Endothelial cell of umbilical vein (primary cell): Measurements from ENCODE around the gene TCHP.

ENCODE experiments used
- CTCF ChIP-seq, 2 donors: IDR thresholded peaks; 1 replicate in 1 of 2; 2 replicates in 1 of 2; pipeline ENCODE4 v1.5.1; 2011; ENCODE audit warnings: low read length in 2 of 2, mild to moderate bottlenecking in 2 of 2, moderate library complexity in 2 of 2, control low read depth in 1 of 2, inconsistent platforms in 1 of 2, low read depth in 1 of 2; ENCODE audit not compliant: insufficient read depth in 1 of 2; ENCODE audit errors: extremely low read depth in 1 of 2
- EZH2 ChIP-seq: IDR thresholded peaks from 2 replicates; pipeline ENCODE4 v1.6.1; 2012; ENCODE audit warnings: borderline replicate concordance, low read depth, mild to moderate bottlenecking, moderate library complexity, low read length, inconsistent platforms; ENCODE audit not compliant: severe bottlenecking
- GATA2 ChIP-seq: IDR thresholded peaks from 2 replicates; pipeline ENCODE4 v1.7.0; 2011; ENCODE audit warnings: low read depth, mild to moderate bottlenecking, moderate library complexity, mixed read lengths, low read length; ENCODE audit not compliant: insufficient read length, insufficient read depth
- JUN ChIP-seq: IDR thresholded peaks from 2 replicates; pipeline ENCODE4 v1.6.1; 2011; ENCODE audit warnings: borderline replicate concordance, low read depth; ENCODE audit not compliant: insufficient read length, insufficient read depth
- MAX ChIP-seq: IDR thresholded peaks from 2 replicates; pipeline ENCODE4 v1.6.1; 2011; ENCODE audit not compliant: insufficient read depth, insufficient read length
- POLR2A ChIP-seq: IDR thresholded peaks from 2 replicates; pipeline ENCODE4 v1.6.1; 2012; ENCODE audit warnings: low read depth, mild to moderate bottlenecking, control low read depth, low read length
- POLR2AphosphoS5 ChIP-seq: IDR thresholded peaks from 2 replicates; pipeline ENCODE4 v1.6.1; 2012; ENCODE audit warnings: low read depth, mild to moderate bottlenecking, control low read depth, low read length, moderate library complexity; ENCODE audit not compliant: insufficient read depth

- no peak for TF ChIP-seq CTCF (IDR thresholded peaks at IDR 0.05; ENCODE audit: extremely low read depth in 1 of 2, insufficient read depth in 1 of 2, low read depth in 1 of 2, low read length in 2 of 2)
- no peak for TF ChIP-seq EZH2
- TF ChIP-seq POLR2A, result no peak
- TF ChIP-seq POLR2AphosphoS5, result no peak
- TF ChIP-seq GATA2, result no peak
- TF ChIP-seq JUN, result no peak
- no peak for TF ChIP-seq MAX
These were observed 2.9 kb downstream of the TCHP start for GRCh38 chr12:109902891-109903418.
